Erythroblast (primary cell): ENCODE measurements around the gene CAMTA2.

Experiments used
- GATA1 ChIP-seq: IDR thresholded peaks from 2 replicates; pipeline ENCODE4 v1.6.1; 2011; ENCODE audit warnings: low read depth, mild to moderate bottlenecking, control low read depth, low read length, moderate library complexity
- POLR2A ChIP-seq: IDR thresholded peaks from 2 replicates; pipeline ENCODE4 v1.6.1; 2011; ENCODE audit warnings: mild to moderate bottlenecking, low read length

DNA sequence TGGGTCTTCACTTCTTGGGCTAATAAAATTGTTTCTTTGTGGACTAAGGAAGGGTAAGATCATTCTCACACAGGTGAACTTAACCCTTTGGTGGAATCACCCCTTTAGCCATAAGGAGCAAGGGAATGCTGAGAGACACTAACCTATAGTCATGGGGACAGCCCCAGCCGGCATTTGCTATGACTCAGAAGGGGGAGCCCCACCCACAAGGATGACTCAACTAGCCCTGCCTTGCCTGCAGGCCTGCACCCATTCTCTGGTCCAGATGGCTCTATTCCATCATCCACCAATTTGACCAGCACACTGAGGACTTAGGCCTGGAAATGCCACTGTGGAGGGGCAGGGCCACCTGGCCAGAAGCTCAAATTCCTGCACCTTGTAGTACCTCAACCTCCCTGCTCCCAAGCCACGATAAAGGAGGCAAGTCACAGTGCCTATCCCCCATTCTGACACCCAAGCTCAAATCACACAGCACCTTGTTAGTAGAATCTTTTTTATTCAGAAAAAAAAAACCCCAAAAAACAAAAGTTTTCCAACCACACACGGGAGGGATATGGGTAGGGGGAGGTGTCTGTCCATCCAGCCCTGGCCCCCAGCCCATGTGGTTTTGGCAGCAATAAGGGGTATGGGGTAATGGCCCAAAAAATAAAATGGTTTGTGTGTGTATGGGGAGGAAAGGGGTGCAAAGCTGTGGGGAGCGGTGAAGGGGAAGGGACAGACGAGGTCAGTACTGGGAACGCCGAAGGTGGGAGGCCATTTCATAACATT, 42.1 kb downstream of the CAMTA2 start:
- TF ChIP-seq POLR2A (peak; percentile 57), GATA1 (no peak)
